Spleen (tissue), 7 donors: Measurements from ENCODE around the gene PLK4.

Source experiments
- CTCF ChIP-seq, 11 experiments: fragments of 200-600 bp in 7 of 11; fragments of 450-650 bp in 4 of 11; sonication (generic) in 4 of 11; IDR thresholded peaks in 8 of 11; conservative IDR thresholded peaks in 3 of 11; 1 replicate in 7 of 11; 2 replicates in 4 of 11; pipeline versions ENCODE4 v1.4.0 to v1.8.0; 2016 to 2021; ENCODE audit warnings: antibody characterized with exemption in 11 of 11, inconsistent platforms in 4 of 11, mild to moderate bottlenecking in 1 of 11
- POLR2A ChIP-seq, 3 donors: fragments of 450-650 bp; IDR thresholded peaks; one replicate each; pipeline ENCODE4 v1.5.1; 2017; ENCODE audit warnings: antibody characterized with exemption in 3 of 3, mild to moderate bottlenecking in 1 of 3
- POLR2AphosphoS5 ChIP-seq, 3 donors: sonication (generic); formaldehyde crosslinking; IDR thresholded peaks; one replicate each; pipeline ENCODE4 v1.5.1; 2017; ENCODE audit warnings: antibody characterized with exemption in 3 of 3
- donor health status: DM: no; HTN: no; CAD: no; lungs with moderate emphysema.
- donor health status: DM: no; HTN: no; CAD: no.
- donor health status: DM: no; HTN: no; CAD: no.

GRCh38 chr4:127852661-127853060 lies 28.0 kb upstream of the PLK4 start:
- no peak for TF ChIP-seq CTCF (IDR thresholded peaks at IDR 0.05 in 8 of 11, conservative IDR thresholded peaks at IDR 0.05 in 3 of 11)
- no peak for TF ChIP-seq POLR2A (IDR thresholded peaks at IDR 0.05)
- no peak for TF ChIP-seq POLR2AphosphoS5 (IDR thresholded peaks at IDR 0.05)
